Measurements from ENCODE around the gene RPGRIP1L. TPM values are rescaled to one million over a fixed set of nuclear protein-coding genes. Genes with fewer than 3 reads are reported as not detected.

Gene RPGRIP1L
- total RNA-seq (2014; rRNA removed; shearing (Covaris generic)) = 8.7 and 9.2 TPM in 2 replicates

DNA sequence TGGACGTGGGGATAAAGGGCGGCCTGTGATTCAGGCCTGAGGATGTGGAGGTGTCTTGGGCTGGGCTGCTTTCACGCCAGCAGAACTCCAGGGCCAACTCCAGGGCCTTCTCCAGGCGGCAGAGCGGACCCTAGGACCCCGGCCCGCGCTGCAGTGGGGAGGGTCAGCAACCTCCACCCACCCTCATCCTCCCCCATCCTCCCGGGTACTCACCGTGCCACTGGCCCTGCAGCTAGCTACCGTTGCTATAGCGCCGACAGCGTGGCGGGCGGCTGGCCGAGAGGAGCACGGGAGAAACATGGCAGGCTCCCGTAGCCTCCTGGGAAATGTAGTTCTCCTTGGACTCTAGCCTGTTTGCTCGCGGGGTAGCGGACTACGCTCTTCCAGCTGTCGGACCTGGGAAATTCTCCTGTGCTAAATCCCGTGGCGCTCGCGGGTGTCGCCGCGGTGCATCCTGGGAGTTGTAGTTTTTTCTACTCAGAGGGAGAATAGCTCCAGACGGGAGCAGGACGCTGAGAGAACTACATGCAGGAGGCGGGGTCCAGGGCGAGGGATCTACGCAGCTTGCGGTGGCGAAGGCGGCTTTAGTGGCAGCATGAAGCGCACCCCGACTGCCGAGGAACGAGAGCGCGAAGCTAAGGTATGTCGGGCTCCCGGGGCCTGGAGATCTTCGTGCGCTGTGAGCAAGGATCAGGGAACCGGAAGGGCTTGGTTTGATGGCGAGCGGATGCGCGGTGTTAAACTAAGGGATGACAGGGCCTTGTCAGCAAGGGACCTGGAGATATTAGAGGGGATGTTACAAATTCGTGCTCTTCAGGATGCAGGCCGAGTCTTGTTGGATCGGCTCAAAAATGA lies at the start of gene RPGRIP1L, which contains the start of gene FTO:
RPGRIP1L (minus strand) TSS at position 270 of the 855 bp plus-strand sequence. CDS start 3,136 bp downstream, outside the sequence.
FTO (plus strand) TSS at position 567 of the 855 bp plus-strand sequence.
- DNase-seq (ENCODE audit: low spot score) = peak; percentile 92

DNA sequence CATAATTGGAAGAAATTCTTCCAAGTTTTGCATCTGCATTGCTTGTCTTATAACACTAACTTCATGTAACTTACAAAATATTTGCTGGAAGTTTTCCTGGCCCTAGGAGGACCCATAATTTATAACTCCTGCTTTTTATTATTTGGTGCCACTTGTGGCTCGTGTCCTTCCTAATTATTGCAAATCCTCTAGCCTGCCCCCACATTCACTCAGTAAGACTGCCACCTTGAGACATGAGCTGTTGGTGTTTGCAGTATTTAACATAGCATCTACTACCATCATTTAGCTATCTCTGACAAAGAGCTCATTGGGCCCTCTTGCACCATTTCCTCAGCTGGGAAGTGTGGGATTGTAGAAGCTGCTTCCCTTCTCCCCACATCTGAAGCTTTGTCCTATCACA lies 49.8 kb upstream of the RPGRIP1L start:
- no peak for DNase-seq (ENCODE audit: low spot score)

DNA sequence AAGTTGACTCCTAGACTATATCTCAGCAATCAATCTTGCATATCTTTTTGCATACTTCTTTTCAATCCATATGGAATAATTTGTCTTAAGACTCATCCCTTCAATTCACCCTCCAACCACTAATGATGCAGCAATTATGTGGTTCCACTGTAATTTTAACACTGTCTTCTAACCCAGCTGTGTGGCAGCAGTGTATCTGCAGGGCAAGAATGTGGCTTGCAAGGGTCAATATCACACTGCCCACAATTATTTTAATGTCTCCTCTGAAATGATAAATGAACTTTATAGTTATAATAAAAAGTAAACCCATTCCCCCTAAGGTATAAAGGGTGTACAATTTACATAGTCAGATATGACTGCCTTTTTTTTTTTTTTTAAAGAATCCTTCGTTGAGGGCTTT lies 48.9 kb upstream of the RPGRIP1L start:
- no peak for DNase-seq (ENCODE audit: low spot score)

DNA sequence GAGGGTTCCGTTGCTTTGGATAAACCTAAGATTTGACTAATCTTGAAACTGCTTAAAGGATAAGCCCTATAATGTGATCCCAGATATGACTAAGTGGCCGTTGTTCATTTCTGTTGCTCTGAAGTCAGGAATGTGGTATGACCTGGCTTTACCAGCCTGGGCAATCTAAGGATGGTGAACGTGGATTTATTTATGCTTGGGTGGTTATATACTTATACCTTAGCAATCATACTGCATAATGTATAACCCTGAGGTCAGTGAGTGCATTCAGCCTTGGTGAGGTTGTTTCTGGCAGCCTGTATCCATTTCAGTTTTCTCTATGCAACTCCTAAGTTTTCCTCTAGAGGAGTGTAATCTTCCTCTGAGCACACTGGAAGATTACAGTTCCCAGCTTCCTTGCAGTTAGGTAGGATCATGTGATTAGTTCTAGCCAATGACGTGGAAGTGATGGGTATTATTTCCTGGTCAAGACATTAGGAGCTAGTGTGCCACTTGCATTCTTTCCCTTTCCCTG lies 42.2 kb upstream of the RPGRIP1L start:
- DNase-seq (ENCODE audit: low spot score) = peak; percentile 52

DNA sequence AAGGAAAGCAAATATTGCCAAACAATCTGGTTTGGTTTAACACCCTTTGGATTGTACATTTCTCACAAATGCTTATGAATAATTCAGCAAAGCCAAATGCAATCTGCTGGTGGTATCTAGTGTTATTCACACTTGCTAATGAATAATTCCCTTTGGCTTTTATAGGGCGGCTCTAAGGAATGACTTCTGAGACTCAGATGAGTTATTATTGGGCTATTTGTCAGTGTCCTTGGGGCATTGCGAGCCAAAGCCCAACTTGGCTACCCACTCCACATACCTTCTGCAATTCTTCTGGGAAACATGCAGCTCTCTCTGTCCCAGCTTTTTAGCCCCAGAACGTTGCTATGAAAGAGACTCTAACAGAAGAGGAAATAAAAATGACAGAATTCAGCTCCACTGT lies 41.4 kb upstream of the RPGRIP1L start:
- DNase-seq (ENCODE audit: low spot score) = peak; percentile 11

DNA sequence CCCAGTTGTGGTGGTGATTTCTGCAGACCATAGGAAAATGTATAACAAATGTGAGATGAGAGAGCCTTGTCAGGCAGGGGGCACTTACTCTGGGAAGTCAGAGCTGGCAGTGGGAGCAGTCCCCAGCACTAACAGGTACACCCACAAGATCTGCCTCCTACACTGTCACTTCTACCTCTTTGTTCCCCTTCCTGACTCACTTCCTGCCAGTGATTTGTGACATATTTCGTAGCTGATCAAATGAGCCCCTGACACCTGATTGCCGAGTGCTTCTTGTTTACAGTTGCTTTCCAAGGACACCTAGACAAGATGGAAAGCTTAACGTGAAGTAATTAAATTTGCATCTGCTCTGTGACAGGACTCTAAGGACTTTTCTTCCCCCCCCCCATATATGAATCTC lies 40.8 kb upstream of the RPGRIP1L start:
- peak; percentile 16 for DNase-seq (ENCODE audit: low spot score)

DNA sequence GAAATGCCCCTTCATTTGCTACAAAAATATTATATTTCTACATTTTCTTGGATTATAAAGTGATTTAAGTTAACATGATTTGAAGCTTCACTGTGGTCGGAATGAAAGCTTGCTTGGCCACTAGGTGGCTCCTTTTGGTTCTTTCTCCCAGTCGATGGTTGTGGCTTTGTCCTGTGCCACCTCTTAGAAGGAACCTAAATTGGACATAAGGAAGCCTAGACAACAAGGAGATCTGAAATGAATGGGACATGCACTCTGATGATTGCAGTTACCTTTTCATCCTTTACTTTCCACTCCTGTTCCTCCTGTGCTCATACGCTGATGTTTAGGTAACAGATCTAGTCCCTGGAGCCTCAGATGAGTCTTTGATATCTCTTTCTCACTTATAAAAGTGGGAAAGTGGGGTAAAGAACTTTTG lies 39.5 kb upstream of the RPGRIP1L start:
- DNase-seq (ENCODE audit: low spot score) = peak; percentile 54

DNA sequence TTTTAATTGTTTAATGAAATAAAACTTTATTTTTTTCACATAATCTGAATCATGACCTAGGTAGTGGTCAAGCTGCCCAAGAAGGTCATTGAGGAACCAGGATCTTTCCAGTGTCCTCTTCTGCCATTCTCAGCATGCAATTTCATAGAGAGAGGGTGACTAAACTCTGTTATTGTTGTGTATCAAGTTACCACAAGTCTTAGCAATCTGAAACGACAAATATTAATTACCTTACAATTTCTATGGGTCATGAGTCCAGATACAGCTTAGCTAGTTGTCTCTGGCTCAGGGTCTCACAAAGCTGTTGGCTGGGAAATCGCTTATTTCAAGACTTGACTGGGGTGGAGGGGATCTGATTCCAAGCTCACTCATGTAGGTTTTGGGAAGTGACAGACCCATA lies 37.9 kb upstream of the RPGRIP1L start:
- DNase-seq (ENCODE audit: low spot score) = no peak

DNA sequence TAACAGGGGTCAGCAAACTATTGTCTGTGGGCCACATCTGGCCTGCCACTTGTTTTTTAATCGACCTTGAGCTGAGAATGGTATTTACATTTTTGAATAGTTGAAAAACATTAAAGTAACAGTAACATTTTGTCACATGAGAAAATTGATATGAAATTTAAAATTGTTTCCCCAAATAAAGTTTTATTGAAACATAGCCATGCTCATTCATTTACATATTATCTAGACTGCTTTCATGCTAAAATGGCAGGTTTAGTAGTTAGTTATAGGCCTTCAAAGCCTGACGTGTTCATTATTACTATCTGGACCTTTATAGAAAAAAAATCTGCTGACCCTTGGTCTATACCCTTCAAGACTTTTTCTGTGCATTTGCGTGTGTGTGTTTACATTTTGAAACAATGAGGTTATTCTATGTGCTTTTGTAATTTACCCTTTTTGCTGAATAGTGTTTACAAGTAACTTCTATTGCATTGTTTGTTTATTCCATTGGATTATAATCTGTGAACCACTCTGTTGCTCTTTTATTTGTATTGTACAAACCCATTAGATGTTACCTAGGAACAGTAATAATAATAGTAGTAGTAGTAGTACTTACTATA lies 37.4 kb upstream of the RPGRIP1L start:
- no peak for DNase-seq (ENCODE audit: low spot score)

DNA sequence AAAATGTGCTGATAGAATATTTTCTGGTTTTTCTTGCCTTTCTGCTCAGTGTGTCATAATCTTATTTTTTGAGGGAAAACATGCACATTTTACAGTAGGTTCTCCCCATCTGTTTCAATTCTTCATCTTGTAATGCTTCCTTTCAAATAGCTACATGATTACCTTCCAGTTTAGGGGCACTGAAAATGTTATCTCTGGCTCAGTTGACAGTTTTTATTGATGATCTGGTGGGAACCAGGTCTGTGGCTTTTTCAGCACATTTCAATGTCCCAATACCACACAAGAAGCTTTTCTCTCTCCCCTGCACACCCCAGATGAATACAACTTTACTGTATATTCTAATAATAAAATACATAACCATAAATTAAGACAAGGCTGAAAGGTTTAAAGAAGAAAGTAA lies 36.8 kb upstream of the RPGRIP1L start:
- no peak for DNase-seq (ENCODE audit: low spot score)

DNA sequence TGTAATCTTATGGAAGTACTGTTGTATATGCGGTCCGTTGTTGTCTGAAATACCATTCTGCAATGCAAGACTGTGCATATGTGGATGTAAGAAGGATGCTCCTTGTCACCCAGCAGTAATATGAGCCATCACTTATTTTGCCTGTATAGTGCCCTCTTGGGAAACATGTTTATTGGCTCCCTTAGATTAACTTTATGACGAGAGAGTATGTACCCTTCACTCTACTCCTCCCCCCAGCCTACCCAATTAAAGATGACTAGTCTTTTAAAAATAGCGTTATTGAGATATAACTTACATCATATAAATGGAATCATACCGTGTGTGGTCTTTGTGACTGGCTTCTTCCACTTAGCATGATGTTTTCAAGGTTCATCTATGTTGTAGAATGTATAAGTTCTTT lies 33.9 kb upstream of the RPGRIP1L start:
- DNase-seq (ENCODE audit: low spot score) = no peak

DNA sequence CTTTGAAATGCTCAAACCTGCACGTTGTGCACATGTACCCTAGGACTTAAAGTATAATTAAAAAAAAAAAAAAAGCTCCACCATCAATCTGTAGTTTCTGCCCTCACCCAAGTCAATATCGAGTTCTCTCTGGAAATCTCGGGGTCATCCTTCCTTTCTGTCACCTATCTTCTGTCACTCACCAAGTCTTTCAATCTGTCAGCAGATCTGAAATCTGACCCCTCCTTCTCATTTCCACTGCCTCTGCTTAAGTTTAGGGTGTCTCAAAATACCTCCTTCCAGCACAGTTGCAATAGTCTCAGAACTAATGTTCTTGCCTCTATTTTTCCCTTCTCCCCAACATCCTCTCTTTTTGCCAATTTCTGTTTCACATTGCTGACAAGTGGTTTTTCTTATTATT lies 32.6 kb upstream of the RPGRIP1L start:
- no peak for DNase-seq (ENCODE audit: low spot score)

DNA sequence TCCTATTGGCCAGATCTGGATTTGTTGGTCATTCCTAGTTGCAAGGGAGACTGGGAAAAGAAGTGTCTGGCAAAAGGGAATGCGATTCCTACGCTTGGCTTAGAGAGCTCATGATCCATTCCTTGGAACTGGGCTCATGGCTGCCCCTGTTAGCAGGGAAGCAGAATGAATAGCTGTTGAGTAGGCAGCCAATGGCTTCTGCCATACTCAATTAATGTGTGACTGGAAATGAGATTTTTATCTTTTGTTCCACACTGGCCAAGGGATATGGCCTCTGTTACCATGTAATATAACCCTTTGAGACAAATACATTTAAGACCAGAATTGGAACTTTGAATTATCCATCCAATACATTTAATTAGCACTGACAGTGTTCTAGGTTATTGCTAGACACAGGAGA lies 31.2 kb upstream of the RPGRIP1L start:
- no peak for DNase-seq (ENCODE audit: low spot score)

DNA sequence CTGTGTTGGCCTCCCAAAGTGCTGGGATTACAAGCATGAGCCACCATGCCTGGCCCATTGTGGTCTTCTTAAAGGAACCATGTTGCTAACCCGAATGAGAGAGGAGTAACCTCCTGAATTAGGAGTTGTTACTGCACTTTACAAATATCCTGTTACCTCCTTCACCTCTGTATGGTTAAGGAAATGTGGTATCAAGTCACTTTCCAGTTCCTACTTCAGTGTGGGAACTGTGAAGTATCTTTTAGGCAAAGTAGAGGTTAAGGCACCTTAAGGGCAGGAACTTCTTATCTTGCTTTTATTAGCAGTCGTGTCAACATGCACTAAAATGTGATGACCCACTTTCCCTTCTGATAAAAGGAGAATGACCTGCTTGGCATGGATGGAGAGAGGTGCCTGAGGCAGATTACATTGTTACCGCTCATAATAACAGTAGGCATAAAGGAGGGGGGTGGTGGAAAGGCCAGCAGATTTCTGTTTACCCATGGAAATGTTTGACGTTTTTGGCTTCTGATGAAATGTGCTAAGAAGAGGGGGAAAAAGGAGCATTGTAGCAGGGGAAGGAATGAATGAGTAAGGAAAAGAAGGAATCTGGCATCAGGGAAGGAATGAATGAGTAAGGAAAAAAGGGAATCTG lies 28.8 kb upstream of the RPGRIP1L start:
- no peak for DNase-seq (ENCODE audit: low spot score)

DNA sequence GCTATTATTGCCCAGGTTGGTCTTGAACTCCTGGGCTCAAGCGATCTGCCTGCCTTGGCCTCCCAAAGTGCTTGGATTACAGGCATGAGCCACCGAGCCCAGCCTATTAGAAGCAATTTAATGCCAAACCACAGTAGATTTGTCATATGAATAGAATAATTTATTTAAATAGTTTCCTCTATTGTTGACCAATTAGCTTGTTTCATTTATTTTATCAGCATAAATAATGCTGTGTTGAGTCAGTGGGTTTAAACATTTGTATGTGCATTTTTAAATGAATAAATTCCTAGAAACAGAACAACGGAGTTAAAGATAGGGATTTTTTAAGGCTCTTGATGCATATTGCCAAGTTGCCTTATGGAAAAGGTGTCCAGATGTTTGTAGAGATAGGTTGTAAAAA lies 27.0 kb upstream of the RPGRIP1L start:
- no peak for DNase-seq (ENCODE audit: low spot score)

DNA sequence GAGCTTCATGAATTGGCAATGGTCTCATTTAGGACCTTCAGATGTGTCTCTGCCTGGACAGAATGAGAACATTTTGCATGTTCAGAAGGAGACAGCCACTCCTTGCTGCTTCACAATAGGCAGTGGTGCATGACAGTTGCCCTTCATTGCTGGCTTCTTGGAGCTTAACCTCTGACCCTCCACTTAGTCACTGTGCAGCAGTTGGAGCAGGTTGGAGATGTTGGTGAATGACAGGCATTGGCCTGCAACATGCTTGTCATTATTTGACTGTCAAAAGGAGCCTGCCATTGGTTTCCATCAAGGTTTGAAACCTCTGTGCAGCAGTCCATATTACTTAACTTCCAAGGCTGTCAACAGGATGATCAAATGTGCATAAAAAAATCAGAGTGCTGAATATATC lies 23.0 kb upstream of the RPGRIP1L start:
- no peak for DNase-seq (ENCODE audit: low spot score)

DNA sequence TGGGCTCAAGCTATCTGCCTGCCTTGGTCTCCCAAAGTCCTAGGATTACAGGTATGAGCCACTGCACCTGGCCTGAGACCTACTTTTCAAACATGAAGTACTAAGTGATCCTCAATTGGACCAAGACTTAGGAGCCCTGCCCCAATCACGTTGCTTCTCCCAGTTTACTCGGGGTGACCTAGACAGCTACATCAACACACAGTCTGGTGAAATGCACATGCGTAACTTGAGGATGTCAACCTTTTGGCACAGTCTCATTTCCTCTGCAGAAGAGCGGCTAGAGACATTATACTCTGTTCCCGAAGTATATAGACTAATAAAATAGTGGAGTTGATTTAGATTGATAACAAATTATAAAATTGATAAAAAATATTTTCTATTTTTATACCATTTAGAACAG lies 17.4 kb upstream of the RPGRIP1L start:
- DNase-seq (ENCODE audit: low spot score) = no peak

DNA sequence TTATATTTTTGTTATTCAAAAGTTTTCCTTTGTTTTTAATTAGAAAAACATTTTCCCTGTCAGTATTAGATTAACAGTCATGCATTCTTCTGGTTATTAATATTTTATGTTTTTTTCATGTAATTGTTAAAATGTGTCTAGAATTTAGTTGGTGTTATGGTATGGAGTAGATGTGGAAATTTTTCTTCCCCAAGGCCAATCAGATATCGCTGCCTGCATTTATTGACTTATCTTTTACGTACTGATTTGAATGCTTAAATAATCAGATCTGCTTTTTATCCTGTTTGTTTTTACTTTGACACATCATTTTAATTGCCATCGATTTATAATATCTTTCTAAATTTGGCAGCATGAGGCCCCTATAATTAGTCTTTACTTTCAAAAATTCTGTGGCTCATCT lies 13.9 kb upstream of the RPGRIP1L start:
- no peak for DNase-seq (ENCODE audit: low spot score)

DNA sequence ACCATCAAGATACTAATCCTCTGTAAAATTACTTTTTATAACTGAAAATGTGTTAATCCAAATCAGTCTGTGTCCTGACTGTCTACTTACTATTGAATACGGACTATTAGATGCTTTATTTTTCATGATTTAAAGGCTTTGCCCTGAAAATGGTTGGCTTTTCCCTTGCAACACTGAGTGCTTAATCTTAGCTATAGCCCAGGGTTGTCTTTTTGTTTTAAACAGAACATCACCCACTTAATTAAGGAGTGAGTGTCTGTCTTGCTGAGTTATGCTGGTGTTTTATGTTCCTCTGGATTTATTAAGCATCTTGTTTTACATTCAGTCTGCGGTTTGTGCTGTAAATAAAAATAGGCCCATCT lies 11.3 kb upstream of the RPGRIP1L start:
- no peak for DNase-seq (ENCODE audit: low spot score)

DNA sequence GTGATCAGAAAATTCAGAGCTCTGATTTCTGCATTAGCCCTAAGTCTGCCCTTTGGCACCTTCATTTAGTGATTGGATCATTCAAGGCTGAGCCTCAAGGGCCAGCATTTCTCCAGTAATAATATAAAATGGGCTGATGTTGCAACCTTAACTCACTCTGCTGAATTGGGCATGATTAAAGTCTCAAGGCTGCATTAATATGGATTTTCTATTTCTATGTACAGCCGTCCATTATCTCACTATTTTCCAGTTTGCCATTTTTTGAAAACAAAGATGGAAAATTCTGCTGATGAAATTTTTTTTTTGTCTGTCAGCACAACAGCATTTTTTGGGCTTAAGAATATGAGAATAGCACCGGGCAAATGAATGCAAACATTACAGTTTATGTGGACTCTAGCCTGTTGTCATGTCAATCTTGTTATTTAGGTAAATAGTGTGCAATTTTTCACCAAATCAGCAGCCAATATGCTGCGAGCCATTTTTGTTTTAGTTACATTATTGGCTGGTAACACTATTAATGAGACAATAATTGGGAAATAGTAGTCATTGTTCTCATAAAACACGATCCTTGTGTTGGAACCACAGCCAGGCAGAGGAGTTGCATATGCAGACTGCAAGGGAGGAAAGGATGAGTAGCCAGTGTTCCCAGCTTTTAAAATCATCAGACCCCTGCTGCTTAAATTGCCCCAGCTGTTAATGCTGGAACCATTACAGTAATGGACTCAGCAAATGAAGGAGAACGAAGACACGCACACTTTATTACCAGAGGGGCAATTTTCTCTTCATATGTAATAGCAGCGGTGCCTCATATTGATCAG lies 10.8 kb upstream of the RPGRIP1L start:
- DNase-seq (ENCODE audit: low spot score) = no peak

DNA sequence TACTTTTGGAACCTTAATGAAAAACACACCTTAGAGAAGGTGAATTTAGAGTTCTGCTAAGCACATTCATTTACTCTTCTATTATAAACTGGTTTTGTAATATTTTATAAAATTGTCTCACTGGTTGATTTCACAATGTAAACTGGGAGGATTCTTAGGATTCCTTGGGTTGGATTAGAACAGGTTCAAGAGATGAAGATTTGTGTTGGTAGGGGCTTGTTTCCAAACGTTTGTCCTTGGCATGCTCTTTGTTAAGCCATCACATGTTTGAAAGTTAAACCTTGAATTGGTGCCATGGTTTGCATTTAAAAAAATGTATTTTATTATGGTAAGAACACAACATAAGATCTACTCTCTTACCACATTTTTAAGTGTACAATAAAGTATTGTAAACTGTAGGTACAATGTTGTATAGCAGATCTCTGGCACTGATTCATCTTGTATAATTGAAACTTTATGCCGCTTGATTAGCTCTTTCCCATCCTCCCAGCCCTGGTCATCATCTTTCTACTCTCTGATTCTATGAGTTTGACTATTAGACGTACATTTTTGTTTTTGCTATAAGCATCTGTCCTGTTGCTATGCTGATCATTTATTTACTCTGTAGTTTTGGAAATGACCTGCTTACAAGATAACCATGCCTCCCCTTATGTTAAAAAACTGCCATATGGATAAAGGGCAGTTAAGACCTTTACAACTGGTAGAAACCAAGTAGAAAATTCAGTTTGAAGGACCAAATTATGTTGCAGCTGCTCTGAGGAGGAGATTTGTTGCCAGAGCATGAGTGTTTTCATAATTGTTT lies 9.9 kb upstream of the RPGRIP1L start:
- DNase-seq (ENCODE audit: low spot score) = no peak
